ENCODE data around the gene HAL.

Gene HAL

DNA sequence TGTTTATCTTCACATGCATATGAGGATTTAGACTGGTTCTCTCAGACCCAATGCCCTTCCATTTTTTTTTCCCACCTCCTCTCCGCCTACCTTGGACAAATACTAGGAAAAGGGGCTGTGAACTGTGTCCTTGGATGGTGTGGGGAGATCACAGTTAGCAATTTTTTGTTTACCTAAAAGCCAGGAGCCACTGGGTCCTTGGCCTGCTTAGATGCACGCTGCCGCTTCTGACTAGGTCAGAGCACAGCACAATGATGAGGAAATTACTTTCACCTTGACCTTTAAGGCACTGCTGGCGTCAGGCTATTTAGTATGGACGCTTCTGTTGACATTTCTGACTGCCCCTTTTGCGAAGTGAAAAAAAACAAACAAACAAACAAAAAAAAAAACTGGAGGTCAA lies 55.6 kb downstream of the HAL start:
- no peak for DNase-seq (ENCODE audit: low read depth, low spot score)

All from astrocyte of the hippocampus (primary cell).